ENCODE measurements around the gene SDK1. TPM values are rescaled to one million over a fixed set of nuclear protein-coding genes. Genes with fewer than 3 reads are reported as not detected.

Gene SDK1
- total and polyA plus RNA-seq, 12 donors, result 1.0 to 5.3 (median 3.2) TPM

GRCh38 chr7:4015371-4015770 lies 714.3 kb downstream of the SDK1 start:
- peaks cover 0 to 25% (median 0%) of the 10 kb centered on the region in 11 donors for H3K9me3 ChIP-seq
- H3K4me1 ChIP-seq, result no peaks in the 10 kb centered on the region
- intact Hi-C loops (cut with DNase I), result no loop called here
- no peak overlapping the region for H3K27ac ChIP-seq
- no peak for DNase-seq
- WGBS, 2 donors, result 93 to 95% methylated on average over 8 of the region's 8 CpGs
- no peak for TF ChIP-seq CTCF (IDR thresholded peaks at IDR 0.05)
- ATAC-seq, result no peak
- no peak overlapping the region for H3K4me3 ChIP-seq
- H3K27me3 ChIP-seq, result peaks cover 0 to 4% (median 0%) of the 10 kb centered on the region in 7 donors
- H3K36me3 ChIP-seq, result no peaks in the 10 kb centered on the region

GRCh38 chr7:4015996-4016395 lies 714.9 kb downstream of the SDK1 start:
- intact Hi-C loops (cut with DNase I), result no loop called here
- peaks cover 0 to 4% (median 0%) of the 10 kb centered on the region in 7 donors for H3K27me3 ChIP-seq
- H3K9me3 ChIP-seq, result peaks cover 0 to 25% (median 0%) of the 10 kb centered on the region in 11 donors
- DNase-seq, result no peak
- no peaks in the 10 kb centered on the region for H3K4me1 ChIP-seq
- no peak overlapping the region for H3K27ac ChIP-seq
- no peak overlapping the region for H3K4me3 ChIP-seq
- H3K36me3 ChIP-seq, result no peaks in the 10 kb centered on the region
- TF ChIP-seq CTCF (IDR thresholded peaks at IDR 0.05), result no peak
- WGBS, 2 donors, result 94 to 95% methylated on average over 10 of the region's 10 CpGs
- ATAC-seq, result no peak

- Histone ChIP-seq H3K9me3 (peaks cover 0 to 30% (median 0%) of the 10 kb centered on the region in 11 donors), H3K36me3 (no peaks in the 10 kb centered on the region), H3K27me3 (peaks cover 0 to 4% (median 0%) of the 10 kb centered on the region in 7 donors), H3K4me1 (no peaks in the 10 kb centered on the region), H3K27ac (no peak overlapping the region), H3K4me3 (no peak overlapping the region)
- no peak for DNase-seq
- ATAC-seq, result no peak
- no peak for TF ChIP-seq CTCF (IDR thresholded peaks at IDR 0.05)
- intact Hi-C loops (cut with DNase I), result no loop called here
- WGBS, 2 donors, result 93 to 95% methylated on average over 21 of the region's 21 CpGs
Observed at GRCh38 chr7:4017081-4017480, 716.0 kb downstream of the SDK1 start.

- 93 to 95% methylated on average over 9 of the region's 9 CpGs for WGBS, 2 donors
- Histone ChIP-seq H3K36me3 (no peaks in the 10 kb centered on the region), H3K27ac (no peak overlapping the region), H3K4me3 (no peak overlapping the region), H3K27me3 (peaks cover 0 to 4% (median 0%) of the 10 kb centered on the region in 7 donors), H3K9me3 (peaks cover 0 to 30% (median 0%) of the 10 kb centered on the region in 11 donors), H3K4me1 (no peaks in the 10 kb centered on the region)
- DNase-seq (no peak), ATAC-seq (no peak)
- TF ChIP-seq CTCF (IDR thresholded peaks at IDR 0.05), result no peak
- intact Hi-C loops (cut with DNase I), result no loop called here
Observed at GRCh38 chr7:4017785-4018184, 716.7 kb downstream of the SDK1 start.

Measured in heart right ventricle (tissue), 16 donors.